Activated CD4-positive, alpha-beta T cell treated with anti-CD3 and anti-CD28 coated beads, Interleukin-2, amount 10 ng/mL, durations not matched to agents 24 days and 14 days (primary cell): Measurements from ENCODE around the gene ANXA4. TPM values are rescaled to one million over a fixed set of nuclear protein-coding genes. Genes with fewer than 3 reads are reported as not detected.
A peak's percentile ranks its signal among the peaks of the same experiment; 100 is the strongest.
"Not testable (repeated sequence)": the region's sequence is repeated elsewhere in the genome, so short reads cannot be mapped to it uniquely, and the experiment has no call there.

Experiments used
- DNase-seq: peaks from one replicate; pipeline ENCODE4 v3.0.0; 2022
- H3K27ac Mint-ChIP-seq: one replicate; pipeline ENCODE4 v1.8.0; 2022; ENCODE audit warnings: mild to moderate bottlenecking, mixed read lengths
- H3K27me3 Mint-ChIP-seq: one replicate; pipeline ENCODE4 v1.8.0; 2022; ENCODE audit warnings: mixed read lengths
- H3K36me3 Mint-ChIP-seq: one replicate; pipeline ENCODE4 v1.8.0; 2022; ENCODE audit warnings: low read depth, mild to moderate bottlenecking, mixed read lengths
- H3K4me1 Mint-ChIP-seq: one replicate; pipeline ENCODE4 v1.8.0; 2021; ENCODE audit warnings: mixed read lengths
- H3K4me3 Mint-ChIP-seq: one replicate; pipeline ENCODE4 v1.8.0; 2022; ENCODE audit warnings: mild to moderate bottlenecking, moderate library complexity, mixed read lengths
- H3K9me3 Mint-ChIP-seq: one replicate; pipeline ENCODE4 v1.8.0; 2021; ENCODE audit warnings: mixed read lengths
- intact Hi-C: fragments of 100-400 bp; cut with micrococcal nuclease; formaldehyde crosslinking; loops from one replicate; pipeline ENCODE4 v1.15.1; 2023
- total RNA-seq: library from RNA; stranded (reverse); gene quantifications from 2 replicates; pipeline ENCODE4 v1.2.3, GENCODE V29; 2022

Gene ANXA4
- total RNA-seq, 1 donor from 2014 or later: 47.4 TPM

- Mint-ChIP-seq H3K36me3 (peaks cover 21% of the 10 kb centered on the region), H3K9me3 (peaks cover 3% of the 10 kb centered on the region), H3K4me1 (peaks cover 68% of the 10 kb centered on the region), H3K27ac (peak overlapping the region; percentile 72), H3K27me3 (no peaks in the 10 kb centered on the region), H3K4me3 (peak overlapping the region; percentile 64)
- no peak for DNase-seq
- intact Hi-C loops: no loop called here
These were observed 27.3 kb downstream of the ANXA4 start for GRCh38 chr2:69769272-69769671.

- H3K4me1 Mint-ChIP-seq: peaks cover 67% of the 10 kb centered on the region
- peak overlapping the region; percentile 77 for H3K27ac Mint-ChIP-seq
- H3K27me3 Mint-ChIP-seq: no peaks in the 10 kb centered on the region
- H3K9me3 Mint-ChIP-seq: peaks cover 2% of the 10 kb centered on the region
- peak; percentile 80 for DNase-seq
- peaks cover 19% of the 10 kb centered on the region for H3K36me3 Mint-ChIP-seq
- intact Hi-C loops: loop anchor here (2.0 kb wide), 1 partner anchor 59 kb away; the partner anchor contains the start of gene GMCL1
- peak overlapping the region; percentile 29 for H3K4me3 Mint-ChIP-seq
These were observed 28.3 kb downstream of the ANXA4 start for GRCh38 chr2:69770193-69770702.

- Mint-ChIP-seq H3K36me3 (peaks cover 15% of the 10 kb centered on the region), H3K4me3 (no peak overlapping the region), H3K9me3 (no peaks in the 10 kb centered on the region), H3K27ac (peak overlapping the region; percentile 77), H3K27me3 (no peaks in the 10 kb centered on the region), H3K4me1 (peaks cover 65% of the 10 kb centered on the region)
- intact Hi-C loops: loop anchor here (2.0 kb wide), 1 partner anchor 58 kb away; the partner anchor contains the start of gene GMCL1
- DNase-seq: no peak
These were observed 28.8 kb downstream of the ANXA4 start for GRCh38 chr2:69770747-69771146.

GRCh38 chr2:69771461-69771860 lies 29.5 kb downstream of the ANXA4 start:
- intact Hi-C loops: loop anchor here (2.0 kb wide), 1 partner anchor 57 kb away; the partner anchor contains the start of gene GMCL1
- Mint-ChIP-seq H3K4me1 (peaks cover 60% of the 10 kb centered on the region), H3K27ac (no peak overlapping the region)

GRCh38 chr2:69773206-69773605 lies 31.3 kb downstream of the ANXA4 start:
- Mint-ChIP-seq H3K9me3 (peaks cover 3% of the 10 kb centered on the region), H3K4me3 (peak overlapping the region; percentile 46), H3K27ac (peak overlapping the region; percentile 92), H3K36me3 (peaks cover 17% of the 10 kb centered on the region), H3K27me3 (no peaks in the 10 kb centered on the region), H3K4me1 (peaks cover 48% of the 10 kb centered on the region)
- intact Hi-C loops: loop anchor here (1.0 kb wide), 1 partner anchor 418 kb away; the partner anchor contains the start of gene C2orf42
- DNase-seq: no peak

More at GRCh38 chr2:69771461-69771860, 29.5 kb downstream of the ANXA4 start:
- H3K4me3 Mint-ChIP-seq: no peak overlapping the region
- H3K27me3 Mint-ChIP-seq: no peaks in the 10 kb centered on the region
- no peak for DNase-seq
- H3K9me3 Mint-ChIP-seq: no peaks in the 10 kb centered on the region
- H3K36me3 Mint-ChIP-seq: peaks cover 14% of the 10 kb centered on the region

GRCh38 chr2:69774258-69774983 lies 32.5 kb downstream of the ANXA4 start:
- peak overlapping the region; percentile 62 for H3K4me3 Mint-ChIP-seq
- H3K27ac Mint-ChIP-seq: peak overlapping the region; percentile 80
- peaks cover 13% of the 10 kb centered on the region for H3K36me3 Mint-ChIP-seq
- not testable (repeated sequence) for H3K27me3 Mint-ChIP-seq, H3K9me3 Mint-ChIP-seq, DNase-seq
- intact Hi-C loops: loop anchor here (2.0 kb wide), 2 partner anchors 18 to 130 kb away; no protein-coding TSS in a partner anchor
- peaks cover 41% of the 10 kb centered on the region for H3K4me1 Mint-ChIP-seq

- Mint-ChIP-seq H3K27me3 (no peaks in the 10 kb centered on the region), H3K27ac (peak overlapping the region; percentile 80), H3K4me1 (peaks cover 41% of the 10 kb centered on the region), H3K36me3 (peaks cover 10% of the 10 kb centered on the region), H3K4me3 (peak overlapping the region; percentile 62), H3K9me3 (peaks cover 3% of the 10 kb centered on the region)
- intact Hi-C loops: loop anchor here (1.0 to 2.0 kb wide), 4 partner anchors 11 to 130 kb away; partner anchors contain the start of gene ANXA4
- peak; percentile 87 for DNase-seq
These were observed 33.3 kb downstream of the ANXA4 start for GRCh38 chr2:69774984-69775982.

- peaks cover 3% of the 10 kb centered on the region for H3K9me3 Mint-ChIP-seq
- H3K27ac Mint-ChIP-seq: no peak overlapping the region
- peaks cover 11% of the 10 kb centered on the region for H3K36me3 Mint-ChIP-seq
- H3K27me3 Mint-ChIP-seq: no peaks in the 10 kb centered on the region
- intact Hi-C loops: no loop called here
- H3K4me1 Mint-ChIP-seq: peaks cover 31% of the 10 kb centered on the region
- DNase-seq: no peak
- H3K4me3 Mint-ChIP-seq: no peak overlapping the region
These were observed 35.2 kb downstream of the ANXA4 start for GRCh38 chr2:69776886-69777785.

- Mint-ChIP-seq H3K27me3 (no peaks in the 10 kb centered on the region), H3K27ac (no peak overlapping the region), H3K4me3 (no peak overlapping the region), H3K36me3 (peaks cover 11% of the 10 kb centered on the region), H3K4me1 (peaks cover 28% of the 10 kb centered on the region), H3K9me3 (peaks cover 3% of the 10 kb centered on the region)
- intact Hi-C loops: no loop called here
- no peak for DNase-seq
These were observed 35.8 kb downstream of the ANXA4 start for GRCh38 chr2:69777786-69778105.

- Mint-ChIP-seq H3K27me3 (no peaks in the 10 kb centered on the region), H3K9me3 (peaks cover 3% of the 10 kb centered on the region), H3K4me3 (no peak overlapping the region), H3K27ac (no peak overlapping the region), H3K4me1 (peaks cover 21% of the 10 kb centered on the region), H3K36me3 (peaks cover 9% of the 10 kb centered on the region)
- no peak for DNase-seq
- intact Hi-C loops: no loop called here
These were observed 37.5 kb downstream of the ANXA4 start for GRCh38 chr2:69779258-69780001.

GRCh38 chr2:69780921-69781320 lies 39.0 kb downstream of the ANXA4 start:
- Mint-ChIP-seq H3K4me1 (peaks cover 11% of the 10 kb centered on the region), H3K27me3 (no peaks in the 10 kb centered on the region), H3K36me3 (peaks cover 16% of the 10 kb centered on the region), H3K4me3 (no peak overlapping the region), H3K27ac (no peak overlapping the region), H3K9me3 (peaks cover 3% of the 10 kb centered on the region)
- intact Hi-C loops: no loop called here
- no peak for DNase-seq
